ENCODE results near the gene COL4A6.
A peak's percentile ranks its signal among the peaks of the same experiment; 100 is the strongest.

Gene COL4A6

GRCh38 chrX:108267557-108267956 lies 170.7 kb downstream of the COL4A6 start:
- DNase-seq: no peak

DNA sequence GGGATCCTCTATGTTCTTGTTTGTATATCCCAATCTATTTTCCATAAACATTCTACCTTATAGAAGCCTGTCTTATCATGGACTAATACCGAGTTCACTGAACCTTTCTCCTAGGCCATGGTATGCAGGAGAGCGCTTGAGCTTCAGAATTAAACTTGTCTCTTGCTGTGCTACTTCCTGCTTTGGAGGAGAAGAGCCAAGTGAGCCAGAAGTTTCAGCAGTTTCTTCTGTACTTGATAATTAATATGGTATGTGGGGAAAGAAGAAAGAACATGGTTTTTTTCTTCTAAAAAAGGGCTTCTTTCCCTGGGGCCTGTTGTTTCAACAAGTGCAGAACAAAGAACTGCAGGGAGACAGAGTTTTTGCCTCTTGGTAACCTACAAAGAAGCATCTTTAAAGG lies 173.8 kb downstream of the COL4A6 start:
- no peak for DNase-seq

- peak in 1 of 2 experiments; percentile 13 for DNase-seq
Observed at GRCh38 chrX:108261549-108262203, 176.5 kb downstream of the COL4A6 start.

DNA sequence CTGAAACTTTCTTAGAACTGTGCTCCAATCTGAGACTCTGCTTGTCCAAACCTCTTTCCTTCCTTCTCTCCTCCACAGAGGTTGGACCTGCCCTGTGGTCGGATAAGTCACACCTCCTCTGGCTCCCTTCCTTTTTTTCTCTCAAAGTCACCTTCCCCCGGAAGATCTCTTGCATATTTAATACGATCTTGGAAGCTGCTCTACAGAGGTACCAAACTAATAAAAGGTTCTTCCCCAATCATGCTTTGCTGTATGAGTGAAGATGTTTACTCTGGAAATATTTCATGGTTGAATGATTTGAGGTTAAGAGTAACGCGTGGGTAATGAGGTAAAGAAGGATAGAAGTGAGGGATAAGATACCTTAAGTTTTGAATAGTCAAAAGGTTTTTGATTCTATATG lies 180.7 kb downstream of the COL4A6 start:
- no peak for DNase-seq

- DNase-seq: no peak
Observed at GRCh38 chrX:108254636-108255035, 183.6 kb downstream of the COL4A6 start.

DNA sequence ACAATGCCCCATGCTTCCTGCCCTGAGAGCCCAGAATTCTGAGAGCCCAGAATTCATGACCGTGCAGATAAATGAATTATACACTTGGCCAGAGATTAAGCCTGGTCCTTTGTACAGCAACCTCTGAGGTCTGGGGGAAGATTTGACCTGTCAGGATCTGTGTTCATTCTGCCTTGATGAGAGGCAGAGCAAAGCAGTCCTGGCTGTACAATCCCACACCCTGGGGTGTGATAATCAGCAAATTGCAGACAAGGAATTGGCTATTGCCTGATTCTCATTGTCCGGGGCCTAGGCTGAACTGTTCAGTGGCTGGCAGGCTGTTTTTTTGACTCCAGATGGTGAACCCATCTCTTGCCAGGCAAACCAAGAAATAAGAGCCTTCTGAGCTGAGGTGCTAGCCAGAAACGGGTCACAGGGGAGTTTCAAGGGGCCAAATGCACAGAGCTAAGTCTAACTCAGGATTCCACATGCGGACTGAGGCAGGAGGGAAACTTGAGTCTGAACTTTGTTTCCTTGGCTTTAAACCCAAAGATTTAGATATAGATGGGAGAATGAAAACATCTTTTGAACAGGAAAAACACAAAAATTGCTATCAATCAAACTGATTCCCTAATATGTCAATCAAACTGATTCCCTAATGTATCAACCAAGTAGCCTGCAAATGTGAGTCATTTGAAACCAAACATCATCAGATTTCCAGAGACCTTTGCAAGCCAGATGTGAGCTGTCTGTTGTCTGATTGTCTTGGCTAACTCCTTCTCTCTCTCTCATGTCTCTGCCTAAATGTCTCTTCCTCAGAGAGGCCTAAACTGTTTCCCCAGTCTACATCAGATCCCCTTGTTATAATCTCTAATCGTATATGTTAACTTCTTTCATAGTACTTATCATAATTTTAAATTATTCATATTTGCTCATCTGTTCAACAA lies 187.3 kb downstream of the COL4A6 start:
- peak; percentile 60 to 87 for DNase-seq

GRCh38 chrX:108246304-108246954 lies 191.8 kb downstream of the COL4A6 start:
- no peak for DNase-seq

GRCh38 chrX:108245462-108245861 lies 192.8 kb downstream of the COL4A6 start:
- DNase-seq: no peak

- no peak for DNase-seq
Observed at GRCh38 chrX:108235986-108236385, 202.2 kb downstream of the COL4A6 start.

GRCh38 chrX:108230574-108230973 lies 207.6 kb downstream of the COL4A6 start:
- DNase-seq: no peak

DNA sequence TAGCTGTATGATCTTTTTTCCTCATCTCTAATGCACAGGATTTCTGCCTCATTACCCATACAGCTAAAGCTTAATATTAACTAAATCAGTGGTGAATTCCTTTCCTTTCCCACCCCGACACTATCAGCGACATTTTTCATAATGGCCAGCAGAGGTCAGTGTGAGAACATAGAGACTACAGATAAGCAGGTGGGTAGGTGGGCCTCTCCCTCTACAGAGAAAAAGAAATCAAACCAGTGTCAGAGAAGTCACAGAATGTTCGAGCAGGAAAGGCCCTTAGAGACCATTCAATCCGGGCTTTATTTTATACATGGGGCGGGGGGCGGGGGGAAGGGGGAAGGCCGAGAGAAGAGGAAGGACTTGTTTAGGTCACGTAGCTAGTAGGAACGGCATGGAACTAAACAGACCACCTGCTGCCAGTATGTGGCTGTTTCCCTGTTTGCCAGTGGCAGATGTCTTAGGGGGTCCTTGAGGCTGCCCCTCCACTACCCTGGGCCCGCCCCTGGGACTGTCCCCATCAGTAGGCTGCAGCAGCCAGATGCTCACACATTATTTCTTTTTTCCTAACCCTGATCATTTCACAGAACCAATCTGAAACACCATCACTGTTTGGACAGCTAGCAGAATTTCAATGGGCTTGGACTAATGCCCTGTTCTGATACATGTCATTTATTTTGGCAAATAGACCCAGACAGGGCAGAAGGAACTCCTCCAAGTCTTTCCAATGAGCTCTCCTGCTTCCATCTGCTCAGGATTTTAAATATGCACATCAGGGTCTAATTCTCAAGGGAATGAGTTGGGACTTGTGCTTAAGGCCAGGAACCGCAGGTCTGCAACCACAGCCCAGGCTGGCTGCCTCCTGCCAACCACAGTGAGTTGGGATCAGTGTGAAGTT lies 213.2 kb downstream of the COL4A6 start:
- DNase-seq: peak; percentile 82 to 94

- peak; percentile 27 to 50 for DNase-seq
Observed at GRCh38 chrX:108224218-108224617, 214.0 kb downstream of the COL4A6 start.

- DNase-seq: peak in 1 of 2 experiments; percentile 3
Observed at GRCh38 chrX:108223585-108223984, 214.6 kb downstream of the COL4A6 start.

- DNase-seq: no peak
Observed at GRCh38 chrX:108221301-108221864, 216.8 kb downstream of the COL4A6 start.

DNA sequence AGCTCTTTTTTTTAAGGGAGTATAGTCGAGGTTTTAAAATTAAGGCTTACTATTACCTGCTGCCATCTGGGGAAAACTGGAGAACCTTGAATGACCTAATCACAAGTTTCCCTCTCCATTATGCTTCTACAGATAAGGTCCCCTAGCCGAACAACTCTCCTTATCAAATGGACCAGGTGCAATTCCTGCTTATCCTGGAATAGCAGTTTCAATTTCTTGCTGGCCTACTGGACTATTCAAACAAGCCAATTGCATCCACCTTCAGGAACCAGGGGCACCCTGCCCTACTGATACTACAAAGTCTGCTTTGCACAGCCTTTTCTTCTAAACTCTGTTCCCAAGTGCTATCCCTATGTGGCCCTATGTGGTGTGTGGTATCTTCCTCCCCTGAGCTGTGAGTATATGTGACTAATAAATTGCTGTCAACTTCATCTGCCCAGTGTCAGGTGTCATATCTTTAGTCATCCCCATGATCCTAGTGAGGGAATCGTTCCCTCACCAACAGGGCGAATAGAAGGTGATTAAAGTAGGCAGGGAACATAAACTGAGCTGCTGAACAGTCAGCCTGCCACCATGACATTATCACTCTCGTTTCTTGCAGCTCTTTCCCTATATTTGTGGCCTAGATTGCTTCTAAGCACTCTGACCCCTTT lies 218.1 kb downstream of the COL4A6 start:
- no peak for DNase-seq

DNA sequence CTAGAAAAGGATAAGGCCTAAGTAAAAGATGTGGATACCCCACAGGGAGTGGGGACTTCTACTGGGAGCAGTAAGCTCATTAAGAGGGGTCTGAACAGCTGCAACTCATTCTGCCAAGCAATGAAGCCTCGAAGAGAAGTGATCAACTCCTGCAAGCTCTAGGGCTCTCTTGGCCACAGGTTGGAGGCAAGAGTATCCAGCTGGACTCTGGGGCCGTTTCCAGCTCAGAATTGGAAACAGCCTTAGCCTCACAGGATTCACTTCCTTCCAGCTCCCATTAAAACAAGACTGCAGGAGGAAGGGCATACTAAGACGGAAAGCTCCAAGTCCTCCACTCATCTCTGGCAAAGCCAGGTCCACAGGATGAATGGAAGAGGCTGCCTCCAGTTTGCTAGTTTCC lies 220.3 kb downstream of the COL4A6 start:
- peak in 1 of 2 experiments; percentile 11 for DNase-seq

GRCh38 chrX:108216919-108217571 lies 221.2 kb downstream of the COL4A6 start:
- DNase-seq: no peak

- DNase-seq: no peak
Observed at GRCh38 chrX:108216405-108216804, 221.8 kb downstream of the COL4A6 start.

GRCh38 chrX:108211301-108211700 lies 226.9 kb downstream of the COL4A6 start:
- DNase-seq: no peak

- DNase-seq: no peak
Observed at GRCh38 chrX:108209006-108209554, 229.1 kb downstream of the COL4A6 start.

DNA sequence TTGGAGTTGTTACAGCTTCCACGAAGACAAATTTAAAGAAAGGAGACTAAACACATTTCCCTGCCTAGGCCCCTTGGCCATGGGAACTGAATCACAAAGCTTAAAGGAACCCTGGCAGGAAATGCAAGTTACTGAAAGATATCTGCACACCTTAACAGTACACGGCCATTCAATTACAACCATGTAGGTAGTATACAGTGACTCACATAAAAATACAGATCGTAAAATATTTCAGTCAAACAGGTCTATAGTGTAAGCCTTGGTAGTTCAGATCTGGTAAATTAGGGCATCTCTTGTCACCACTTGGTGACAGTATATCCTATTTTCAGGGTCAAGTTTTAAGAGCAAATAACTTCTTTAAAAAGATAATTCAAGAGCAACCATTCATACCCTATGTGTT lies 234.7 kb downstream of the COL4A6 start:
- DNase-seq: no peak
